ENCODE measurements around the gene TDRD7. TPM values are rescaled to one million over a fixed set of nuclear protein-coding genes. Genes with fewer than 3 reads are reported as not detected.

The TDRD7 gene
- total and polyA plus RNA-seq, 9 of the 15 experiments (the other 6 are each of a cell fraction or from before 2014, with no cell fraction given), result 2.2 to 7.7 (median 5.2) TPM

- TF ChIP-seq RREB1 (CRISPR knock-in tag; IDR thresholded peaks at IDR 0.05) (no peak), ZNF507 (tag; conservative IDR thresholded peaks at IDR 0.05) (no peak), GATA2 (CRISPR knock-in tag; IDR thresholded peaks at IDR 0.05) (no peak), MLX (CRISPR knock-in tag; conservative IDR thresholded peaks at IDR 0.05) (no peak)
These were observed 14.1 kb downstream of the TDRD7 start (continued) for GRCh38 chr9:97425973-97426336.

- H3K27ac ChIP-seq (ENCODE audit: extremely low read depth, low read depth, low read length), result no peak overlapping the region
- no peak overlapping the region for H2AFZ ChIP-seq (ENCODE audit: low read depth, low read length)
- in situ Hi-C loops (cut with MboI), result no loop called here
- no peak overlapping the region for H3K9ac ChIP-seq (ENCODE audit: insufficient read depth in 1 of 2, low read depth in 2 of 2, low read length in 2 of 2)
- H3K4me1 ChIP-seq (replicated peaks in 1 of 2; ENCODE audit: control insufficient read depth in 2 of 2, insufficient read depth in 2 of 2, low read length in 2 of 2), result no peaks in the 10 kb centered on the region
- no peaks in the 10 kb centered on the region; a peak in 1 of 5 replicates for H3K27me3 ChIP-seq (ENCODE audit: control insufficient read depth in 2 of 2, insufficient read depth in 2 of 2, low read length in 2 of 2)
- DNase-seq (ENCODE audit: extremely low read depth in 1 of 4, low spot score in 3 of 4) (no peak), FAIRE-seq (no peak), ATAC-seq (no peak)
- 10% methylated on average over 3 of the region's 4 CpGs for WGBS (ENCODE audit: insufficient coverage, low coverage, missing lambda C conversion rate)
- peaks cover 4% of the 10 kb centered on the region; the same call in 2 of the 3 replicates for H3K36me3 ChIP-seq (ENCODE audit: control insufficient read depth, insufficient read depth, low read length)
- POLR2A ChIA-PET, result interaction anchor here (1.7 kb wide), 1 partner anchor 15 kb away, joined by 4 read pairs; no protein-coding TSS in a partner anchor
- H3K9me3 ChIP-seq (replicated peaks; ENCODE audit: control insufficient read depth, insufficient read depth, low read depth, low read length), result no peaks in the 10 kb centered on the region
- H3K9me1 ChIP-seq (ENCODE audit: control insufficient read depth, insufficient read depth, low read length), result no peaks in the 10 kb centered on the region
- CTCF ChIA-PET (ENCODE audit: low intra/inter-chr PET ratio), result no interaction called here
- no TSS peak for BruUV-seq (replicated peaks)
- no peaks in the 10 kb centered on the region for H4K20me1 ChIP-seq (replicated peaks; ENCODE audit: control insufficient read depth, insufficient read depth, low read length)
- no peak overlapping the region for H3K4me3 ChIP-seq
- intact Hi-C loops (cut with micrococcal nuclease), result no loop called here
- H3K4me2 ChIP-seq (ENCODE audit: insufficient read depth, low read length), result no peak overlapping the region
- no peaks in the 10 kb centered on the region for H3K79me2 ChIP-seq (ENCODE audit: control insufficient read depth, insufficient read depth, low read length)
- TF ChIP-seq ZBTB11 (CRISPR knock-in tag; IDR thresholded peaks at IDR 0.05) (no peak), KHSRP (IDR thresholded peaks at IDR 0.05) (no peak), SIN3B (IDR thresholded peaks at IDR 0.05; ENCODE audit: low read depth) (no peak), ZNF316 (IDR thresholded peaks at IDR 0.05) (no peak), ZNF354B (CRISPR knock-in tag; IDR thresholded peaks at IDR 0.05) (no peak), POLR2H (tag; IDR thresholded peaks at IDR 0.05; ENCODE audit: low read depth) (no peak), THRAP3 (IDR thresholded peaks at IDR 0.05; ENCODE audit: borderline replicate concordance) (no peak), ZNF696 (CRISPR knock-in tag; conservative IDR thresholded peaks at IDR 0.05) (no peak)
These were observed 16.0 kb downstream of the TDRD7 start for GRCh38 chr9:97427885-97428284.

Data from K562 (cell line).